ENCODE data around the gene FAM222A.

- TF ChIP-seq CTCF (IDR thresholded peaks at IDR 0.05) (no peak), POLR2A (IDR thresholded peaks at IDR 0.05) (no peak)
These were observed 31.6 kb downstream of the FAM222A start for GRCh38 chr12:109744986-109745942.

Measured in lower leg skin (tissue), 3 donors.